Thoracic aorta (tissue), 2 donors: ENCODE results near the gene DOK5. TPM values are rescaled to one million over a fixed set of nuclear protein-coding genes. Genes with fewer than 3 reads are reported as not detected.

ENCODE experiments used
- ATAC-seq: fragments of 150-250 bp; one replicate; pipeline ENCODE4 v1.8.0; 2017; ENCODE audit warnings: low read depth; ENCODE audit not compliant: insufficient number of reproducible peaks, low FRiP score
- DNase-seq: peaks from one replicate; pipeline ENCODE4 v3.0.0-alpha.2; 2020; ENCODE audit warnings: low spot score
- H3K27ac ChIP-seq, 2 donors: fragments of 200-600 bp; sonication (generic); 1 replicate in 1 of 2; 2 replicates in 1 of 2; pipeline ENCODE4 v1.5.1; 2016; ENCODE audit warnings: mild to moderate bottlenecking in 2 of 2, moderate library complexity in 2 of 2
- H3K27me3 ChIP-seq: fragments of 200-600 bp; sonication (generic); replicated peaks from 2 replicates; pipeline ENCODE4 v1.6.0; 2016; ENCODE audit warnings: mild to moderate bottlenecking; ENCODE audit not compliant: insufficient read depth
- H3K36me3 ChIP-seq: fragments of 200-600 bp; sonication (generic); one replicate; pipeline ENCODE4 v1.5.1; 2016
- H3K4me1 ChIP-seq, 2 donors: fragments of 200-600 bp; sonication (generic); 1 replicate in 1 of 2; 2 replicates in 1 of 2; pipeline versions ENCODE4 v1.5.1 to v1.6.0; 2016; ENCODE audit warnings: low read depth in 2 of 2, mild to moderate bottlenecking in 1 of 2; ENCODE audit not compliant: control insufficient read depth in 1 of 2
- H3K4me3 ChIP-seq: fragments of 200-600 bp; sonication (generic); 2 replicates; pipeline ENCODE4 v1.5.1; 2016; ENCODE audit warnings: mild to moderate bottlenecking
- H3K9me3 ChIP-seq: fragments of 200-600 bp; sonication (generic); 2 replicates; pipeline ENCODE4 v1.5.1; 2016
- CTCF ChIP-seq: fragments of 200-600 bp; sonication (generic); IDR thresholded peaks from one replicate; pipeline ENCODE4 v1.5.1; 2019; ENCODE audit warnings: antibody characterized with exemption
- total RNA-seq, 2 donors: library from RNA; depleted of rRNA; stranded (reverse); fragments of >200 nt; gene quantifications; one replicate each; pipeline versions ENCODE4 v1.1.0 to v1.2.3, GENCODE V29; 2016

Gene DOK5
- total RNA-seq, 2 donors from 2014 or later = 8.3 to 21.7 TPM

GRCh38 chr20:54474046-54474445, 1.3 kb upstream of the DOK5 start:
- no peaks in the 10 kb centered on the region for H3K36me3 ChIP-seq
- H3K9me3 ChIP-seq = no peaks in the 10 kb centered on the region
- no peaks in the 10 kb centered on the region for H3K27me3 ChIP-seq
- TF ChIP-seq CTCF = no peak
- DNase-seq = no peak
- H3K4me1 ChIP-seq = peaks cover 3 to 22% of the 10 kb centered on the region in 2 donors
- ATAC-seq = no peak
- H3K27ac ChIP-seq = no peak overlapping the region
- H3K4me3 ChIP-seq = no peak overlapping the region

GRCh38 chr20:54474866-54475265, 527 bp upstream of the DOK5 start:
- peak overlapping the region; percentile 84 for H3K4me3 ChIP-seq
- ATAC-seq = no peak
- no peaks in the 10 kb centered on the region for H3K27me3 ChIP-seq
- no peaks in the 10 kb centered on the region for H3K36me3 ChIP-seq
- peaks cover 3 to 22% of the 10 kb centered on the region in 2 donors for H3K4me1 ChIP-seq
- no peak for DNase-seq
- no peaks in the 10 kb centered on the region for H3K9me3 ChIP-seq
- peak overlapping the region; percentile 38 to 62 for H3K27ac ChIP-seq
- TF ChIP-seq CTCF = no peak

- no peak for TF ChIP-seq CTCF
- Histone ChIP-seq H3K4me3 (peak overlapping the region; percentile 84), H3K9me3 (no peaks in the 10 kb centered on the region), H3K4me1 (peaks cover 3 to 18% of the 10 kb centered on the region in 2 donors), H3K27me3 (no peaks in the 10 kb centered on the region), H3K36me3 (no peaks in the 10 kb centered on the region), H3K27ac (peak overlapping the region; percentile 62 to 64)
- ATAC-seq (no peak), DNase-seq (no peak)
Observed at GRCh38 chr20:54476169-54477009, 996 bp downstream of the DOK5 start.

- DNase-seq (no peak), ATAC-seq (no peak)
- Histone ChIP-seq H3K4me3 (peak overlapping the region; percentile 84), H3K27ac (no peak overlapping the region), H3K4me1 (peaks cover 3 to 18% of the 10 kb centered on the region in 2 donors), H3K36me3 (no peaks in the 10 kb centered on the region), H3K9me3 (no peaks in the 10 kb centered on the region), H3K27me3 (no peaks in the 10 kb centered on the region)
- no peak for TF ChIP-seq CTCF
Observed at GRCh38 chr20:54477191-54477955, 2.0 kb downstream of the DOK5 start.
